NT2/D1 (cell line): ENCODE measurements around the gene KDM3A.

ENCODE experiments used
- DNase-seq: peaks from one replicate; pipeline ENCODE4 v3.0.0-alpha.2; 2011; ENCODE audit warnings: low read depth, low spot score
- H3K27me3 ChIP-seq: 2 replicates; pipeline ENCODE4 v1.6.0; 2011; ENCODE audit warnings: mild to moderate bottlenecking; ENCODE audit not compliant: insufficient read length, insufficient read depth
- H3K36me3 ChIP-seq: 2 replicates; pipeline ENCODE4 v1.6.1; 2011; ENCODE audit warnings: mild to moderate bottlenecking, low read length, mixed read lengths; ENCODE audit not compliant: insufficient read depth, insufficient read length
- H3K4me1 ChIP-seq: 2 replicates; pipeline ENCODE4 v1.5.1; 2011; ENCODE audit not compliant: insufficient read depth, insufficient read length
- H3K4me3 ChIP-seq: 2 replicates; pipeline ENCODE4 v1.5.1; 2011; ENCODE audit warnings: low read depth; ENCODE audit not compliant: insufficient read length
- H3K9ac ChIP-seq: 2 replicates; pipeline ENCODE4 v1.6.0; 2011; ENCODE audit warnings: low read depth; ENCODE audit not compliant: insufficient read length
- H3K9me3 ChIP-seq: 2 replicates; pipeline ENCODE4 v1.5.1; 2011; ENCODE audit warnings: mild to moderate bottlenecking, low read length; ENCODE audit not compliant: insufficient read depth
- SUZ12 ChIP-seq: IDR thresholded peaks from 2 replicates; pipeline ENCODE4 v1.6.1; 2011; ENCODE audit not compliant: insufficient read length, insufficient read depth; ENCODE audit errors: extremely low read depth
- YY1 ChIP-seq: IDR thresholded peaks from 2 replicates; pipeline ENCODE4 v1.6.1; 2011; ENCODE audit not compliant: insufficient read length, insufficient read depth
- ZNF274 ChIP-seq: IDR thresholded peaks from 2 replicates; pipeline ENCODE4 v1.6.1; 2011; ENCODE audit warnings: mild to moderate bottlenecking, low read depth, low read length

KDM3A gene

DNA sequence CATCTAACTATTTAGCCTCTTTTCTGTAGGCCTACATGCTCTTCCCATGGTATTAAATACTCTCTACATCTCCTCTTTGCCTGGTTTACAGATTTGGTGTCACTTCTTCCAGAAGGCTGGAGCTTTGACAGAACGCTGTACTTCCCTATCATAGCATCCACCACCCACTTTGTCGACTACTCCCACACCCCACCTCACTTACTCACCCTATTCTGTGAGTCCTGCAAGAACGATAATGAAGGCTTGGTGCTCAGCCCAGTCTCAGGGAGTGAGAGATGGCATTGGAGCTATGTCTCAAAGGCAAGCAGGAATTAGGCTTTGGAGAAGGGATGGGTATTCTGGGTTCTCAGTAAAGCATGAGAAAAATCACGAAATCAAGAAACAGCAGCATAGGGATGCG, 20.3 kb upstream of the KDM3A start:
- Histone ChIP-seq H3K4me1 (no peaks in the 10 kb centered on the region), H3K27me3 (no peaks in the 10 kb centered on the region), H3K9ac (no peak overlapping the region), H3K9me3 (peaks cover 13% of the 10 kb centered on the region; the same call in 1 of the 2 replicates), H3K36me3 (no peaks in the 10 kb centered on the region), H3K4me3 (no peak overlapping the region)
- no peak for TF ChIP-seq YY1
- no peak for TF ChIP-seq SUZ12
- no peak for TF ChIP-seq ZNF274
- DNase-seq = no peak

DNA sequence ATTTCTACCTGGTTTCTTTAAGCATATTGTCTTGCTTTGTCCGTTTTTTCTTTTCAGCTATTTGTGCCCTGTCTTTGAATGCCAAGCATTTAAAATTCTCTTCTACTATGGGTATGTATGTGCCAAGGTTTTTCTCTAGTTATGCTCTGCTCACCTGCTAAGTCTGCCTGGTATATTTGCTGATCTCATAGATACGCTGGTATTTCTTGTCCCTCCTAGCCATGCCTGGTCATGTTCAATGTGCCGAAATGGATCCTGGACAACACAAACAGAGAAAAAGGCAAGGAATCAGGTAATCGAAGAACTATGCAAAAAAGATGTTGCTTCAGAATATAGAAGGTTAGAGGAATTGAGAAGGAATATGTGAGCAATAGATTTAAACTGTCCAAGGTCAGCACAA, 14.9 kb upstream of the KDM3A start:
- Histone ChIP-seq H3K4me3 (no peak overlapping the region), H3K9ac (no peak overlapping the region), H3K27me3 (no peaks in the 10 kb centered on the region), H3K4me1 (no peaks in the 10 kb centered on the region), H3K36me3 (no peaks in the 10 kb centered on the region), H3K9me3 (peaks cover 30% of the 10 kb centered on the region; the same call in 1 of the 2 replicates)
- no peak for DNase-seq
- TF ChIP-seq YY1 (no peak), ZNF274 (no peak), SUZ12 (no peak)

DNA sequence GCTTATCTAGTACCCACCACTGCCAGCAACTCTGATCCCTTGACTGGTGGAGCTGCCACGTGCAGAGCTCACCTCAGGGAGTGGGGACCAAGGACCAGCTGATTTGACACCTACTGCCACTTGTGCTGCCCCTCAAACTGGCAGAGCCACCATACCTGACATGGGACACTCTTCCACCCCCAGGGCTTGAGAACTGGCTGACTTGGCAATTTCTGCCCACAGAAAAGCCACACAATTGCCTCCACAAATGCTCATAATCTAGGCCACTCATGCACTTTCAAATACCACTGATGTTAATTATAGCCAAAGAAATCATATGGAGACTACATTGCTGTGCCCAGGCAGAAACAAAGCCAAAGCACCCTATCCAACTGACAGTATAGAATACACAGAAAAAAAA, 11.8 kb upstream of the KDM3A start:
- TF ChIP-seq ZNF274 (no peak), SUZ12 (no peak), YY1 (no peak)
- H3K9ac ChIP-seq = no peak overlapping the region
- H3K4me3 ChIP-seq = no peak overlapping the region
- H3K36me3 ChIP-seq = no peaks in the 10 kb centered on the region
- H3K4me1 ChIP-seq = no peaks in the 10 kb centered on the region
- peaks cover 18% of the 10 kb centered on the region; the same call in 1 of the 2 replicates for H3K9me3 ChIP-seq
- no peak for DNase-seq
- no peaks in the 10 kb centered on the region for H3K27me3 ChIP-seq

DNA sequence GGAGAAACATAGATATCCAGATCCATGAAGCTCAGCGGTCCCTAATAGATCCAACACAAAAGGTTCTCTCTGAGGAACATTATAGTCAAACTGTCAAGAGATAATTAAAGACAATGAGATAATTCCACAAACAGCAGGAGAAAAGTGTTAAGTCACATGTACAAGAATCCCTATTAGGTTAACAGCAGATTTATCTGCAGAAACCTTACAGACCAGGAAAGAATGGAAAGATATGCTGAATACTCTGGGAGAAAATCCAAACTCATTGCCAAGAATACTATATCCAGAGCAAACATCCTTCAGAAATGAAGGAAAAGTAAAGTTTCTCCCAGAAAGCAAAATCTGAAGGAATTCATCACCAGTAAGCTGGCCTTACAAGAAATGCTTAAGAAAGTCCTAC, 10.8 kb upstream of the KDM3A start:
- H3K36me3 ChIP-seq = no peaks in the 10 kb centered on the region
- H3K27me3 ChIP-seq = no peaks in the 10 kb centered on the region
- H3K4me1 ChIP-seq = no peaks in the 10 kb centered on the region
- DNase-seq = no peak
- H3K9me3 ChIP-seq = peaks cover 18% of the 10 kb centered on the region; the same call in 1 of the 2 replicates
- H3K9ac ChIP-seq = no peak overlapping the region
- H3K4me3 ChIP-seq = no peak overlapping the region
- TF ChIP-seq SUZ12 (no peak), ZNF274 (no peak), YY1 (no peak)

DNA sequence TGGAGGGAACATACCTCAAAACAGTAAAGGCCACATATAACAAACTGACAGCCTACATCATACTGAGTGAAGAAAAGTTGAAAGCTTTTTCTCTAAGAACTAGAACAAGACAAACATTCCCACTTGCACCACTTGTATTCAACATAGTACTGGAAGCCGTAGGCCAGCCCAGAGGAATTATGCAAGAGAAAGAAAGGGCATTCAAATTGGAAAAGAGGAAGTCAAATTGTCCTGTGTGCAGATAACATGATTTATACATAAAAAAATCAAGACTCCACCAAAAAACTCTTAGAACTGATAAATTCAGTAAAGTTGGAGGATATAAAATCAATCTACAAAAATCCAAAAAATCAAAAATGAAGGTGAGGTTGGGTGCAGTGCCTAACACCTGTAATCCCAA, 8.0 kb upstream of the KDM3A start:
- H3K4me3 ChIP-seq = no peak overlapping the region
- no peaks in the 10 kb centered on the region for H3K4me1 ChIP-seq
- H3K27me3 ChIP-seq = no peaks in the 10 kb centered on the region
- peaks cover 21% of the 10 kb centered on the region for H3K9me3 ChIP-seq
- no peak for DNase-seq
- H3K36me3 ChIP-seq = no peaks in the 10 kb centered on the region
- TF ChIP-seq YY1 (no peak), SUZ12 (no peak)
- no peak overlapping the region for H3K9ac ChIP-seq

DNA sequence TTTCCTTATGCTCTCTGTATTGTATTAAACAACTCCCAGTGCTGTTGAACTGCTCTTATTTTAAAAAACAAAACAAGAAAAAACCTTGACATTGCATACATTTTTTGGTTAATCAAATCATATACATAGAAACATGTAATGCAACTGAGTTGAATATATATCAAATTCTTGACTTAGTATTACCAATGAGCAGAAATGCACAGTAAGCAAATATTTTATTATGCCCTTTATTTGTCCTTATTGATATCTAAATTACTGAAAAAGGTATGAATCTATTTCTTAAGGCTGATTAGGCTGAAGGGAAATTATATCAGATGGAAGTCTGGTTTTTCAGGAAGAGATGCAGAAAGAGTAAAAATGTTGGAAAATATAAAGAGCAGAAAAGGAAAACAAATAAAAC, 6.9 kb upstream of the KDM3A start:
- TF ChIP-seq SUZ12 (no peak), YY1 (no peak), ZNF274 (no peak)
- Histone ChIP-seq H3K4me3 (no peak overlapping the region), H3K36me3 (no peaks in the 10 kb centered on the region), H3K9ac (no peak overlapping the region), H3K27me3 (no peaks in the 10 kb centered on the region), H3K4me1 (no peaks in the 10 kb centered on the region), H3K9me3 (peaks cover 27% of the 10 kb centered on the region)
- DNase-seq = no peak

DNA sequence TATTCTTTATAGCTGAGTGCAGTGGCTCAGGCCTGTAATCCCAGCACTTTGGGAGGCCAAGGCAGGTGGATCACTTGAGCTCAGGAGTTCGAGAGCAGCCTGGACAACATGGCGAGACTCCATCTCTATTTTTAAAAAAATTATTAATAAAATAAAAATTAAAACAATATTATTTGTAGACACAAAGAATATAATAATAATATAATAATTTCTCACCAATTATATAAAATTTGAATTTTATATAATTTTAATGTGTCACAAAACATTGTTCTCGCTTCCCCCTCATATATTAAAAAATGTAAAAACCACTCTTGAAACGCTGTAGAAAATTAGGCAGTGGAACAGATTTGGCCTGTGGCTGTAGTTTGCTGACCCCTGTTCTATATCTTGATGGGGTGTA, 5.6 kb upstream of the KDM3A start:
- H3K27me3 ChIP-seq = no peaks in the 10 kb centered on the region
- no peaks in the 10 kb centered on the region for H3K36me3 ChIP-seq
- no peak overlapping the region for H3K4me3 ChIP-seq
- no peak for TF ChIP-seq YY1
- TF ChIP-seq ZNF274 = no peak
- no peak for TF ChIP-seq SUZ12
- H3K4me1 ChIP-seq = no peaks in the 10 kb centered on the region
- H3K9ac ChIP-seq = no peak overlapping the region
- peaks cover 29% of the 10 kb centered on the region for H3K9me3 ChIP-seq
- no peak for DNase-seq

DNA sequence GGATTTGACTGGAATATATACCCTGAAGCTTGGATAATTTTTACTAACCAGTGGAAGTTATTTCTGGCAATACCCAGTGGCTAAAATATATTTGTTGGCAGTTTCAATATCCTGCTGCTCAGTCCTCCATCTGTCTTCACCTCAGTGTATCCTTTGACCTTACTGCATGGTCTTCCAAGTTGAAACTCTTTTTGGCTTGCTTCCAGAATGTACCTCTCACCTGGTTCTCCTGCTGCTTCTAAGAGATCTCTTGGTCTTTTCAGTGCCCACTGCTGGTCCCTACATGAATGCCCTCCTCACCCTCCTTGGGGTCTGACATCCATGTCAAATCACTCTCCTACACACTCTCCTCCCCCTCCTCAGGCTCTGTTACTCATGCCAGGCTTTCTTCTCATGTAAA, 4.8 kb upstream of the KDM3A start:
- no peak overlapping the region for H3K9ac ChIP-seq
- no peak overlapping the region for H3K4me3 ChIP-seq
- no peaks in the 10 kb centered on the region for H3K27me3 ChIP-seq
- H3K4me1 ChIP-seq = no peaks in the 10 kb centered on the region
- no peaks in the 10 kb centered on the region for H3K36me3 ChIP-seq
- no peak for TF ChIP-seq SUZ12
- TF ChIP-seq ZNF274 = no peak
- TF ChIP-seq YY1 = no peak
- no peak for DNase-seq
- peaks cover 27% of the 10 kb centered on the region for H3K9me3 ChIP-seq
